SK-N-DZ (cell line): Measurements from ENCODE around the gene CCDC177.

Experiments
- DNase-seq: peaks from one replicate; pipeline ENCODE4 v3.0.0-alpha.2; 2015; ENCODE audit warnings: low spot score

CCDC177 gene

GRCh38 chr14:69569859-69570258 is 4.8 kb downstream of the CCDC177 start:
- DNase-seq = no peak

GRCh38 chr14:69567563-69567962 is 7.1 kb downstream of the CCDC177 start:
- no peak for DNase-seq

GRCh38 chr14:69561893-69562292 is 12.8 kb downstream of the CCDC177 start:
- no peak for DNase-seq

GRCh38 chr14:69560826-69561225 is 13.8 kb downstream of the CCDC177 start:
- no peak for DNase-seq

- peak; percentile 12 for DNase-seq
Observed at GRCh38 chr14:69559581-69560011, 15.1 kb downstream of the CCDC177 start.

GRCh38 chr14:69558774-69559173 is 15.9 kb downstream of the CCDC177 start:
- no peak for DNase-seq

- DNase-seq = no peak
Observed at GRCh38 chr14:69554500-69554899, 20.2 kb downstream of the CCDC177 start.

GRCh38 chr14:69553252-69553651 is 21.4 kb downstream of the CCDC177 start:
- DNase-seq = no peak

GRCh38 chr14:69551511-69551910 is 23.2 kb downstream of the CCDC177 start:
- no peak for DNase-seq

- no peak for DNase-seq
Observed at GRCh38 chr14:69548566-69548965, 26.1 kb downstream of the CCDC177 start.

- DNase-seq = peak; percentile 81
Observed at GRCh38 chr14:69547701-69548348, 26.8 kb downstream of the CCDC177 start.

GRCh38 chr14:69543341-69544115 is 31.1 kb downstream of the CCDC177 start:
- DNase-seq = peak; percentile 78

- no peak for DNase-seq
Observed at GRCh38 chr14:69542311-69542710, 32.4 kb downstream of the CCDC177 start.

- no peak for DNase-seq
Observed at GRCh38 chr14:69540654-69541335, 33.9 kb downstream of the CCDC177 start.

- DNase-seq = no peak
Observed at GRCh38 chr14:69539631-69540410, 34.9 kb downstream of the CCDC177 start.

- no peak for DNase-seq
Observed at GRCh38 chr14:69538766-69539165, 35.9 kb downstream of the CCDC177 start.

- DNase-seq = no peak
Observed at GRCh38 chr14:69537900-69538299, 36.8 kb downstream of the CCDC177 start.

- no peak for DNase-seq
Observed at GRCh38 chr14:69536971-69537370, 37.7 kb downstream of the CCDC177 start.

- DNase-seq = peak; percentile 66
Observed at GRCh38 chr14:69535230-69535848, 39.3 kb downstream of the CCDC177 start.

GRCh38 chr14:69532561-69533340 is 41.9 kb downstream of the CCDC177 start:
- no peak for DNase-seq
